Neural progenitor cell (in vitro differentiated cells): ENCODE data around the gene DHRS1. TPM values are rescaled to one million over a fixed set of nuclear protein-coding genes. Genes with fewer than 3 reads are reported as not detected.

Experiments used
- DNase-seq: peaks from one replicate; pipeline ENCODE4 v3.0.0-alpha.2; 2016; ENCODE audit warnings: low spot score
- H2AFZ ChIP-seq: fragments of 200-600 bp; sonication (generic); replicated peaks from 2 replicates; pipeline ENCODE4 v1.6.1; 2016; ENCODE audit warnings: antibody characterized with exemption
- H3F3A ChIP-seq: fragments of 200-600 bp; sonication (generic); 2 replicates; pipeline ENCODE4 v1.6.1; 2016; ENCODE audit warnings: antibody characterized with exemption, low read depth
- H3K27ac ChIP-seq: fragments of 200-600 bp; sonication (generic); 2 replicates; pipeline ENCODE4 v1.5.1; 2016; ENCODE audit warnings: mild to moderate bottlenecking
- H3K27me3 ChIP-seq: fragments of 200-600 bp; sonication (generic); 2 replicates; pipeline ENCODE4 v1.6.1; 2016; ENCODE audit warnings: mild to moderate bottlenecking, moderate library complexity
- H3K36me3 ChIP-seq: fragments of 200-600 bp; sonication (generic); 2 replicates; pipeline ENCODE4 v1.5.1; 2016
- H3K4me1 ChIP-seq: fragments of 200-600 bp; sonication (generic); 2 replicates; pipeline ENCODE4 v1.6.1; 2016; ENCODE audit warnings: mixed run types
- H3K4me2 ChIP-seq: fragments of 200-600 bp; sonication (generic); 2 replicates; pipeline ENCODE4 v1.6.1; 2016
- H3K4me3 ChIP-seq: fragments of 200-600 bp; sonication (generic); 2 replicates; pipeline ENCODE4 v1.5.1; 2016
- H3K79me2 ChIP-seq: fragments of 200-600 bp; sonication (generic); 2 replicates; pipeline ENCODE4 v1.6.1; 2016; ENCODE audit warnings: low read depth
- H3K9ac ChIP-seq: fragments of 200-600 bp; sonication (generic); 2 replicates; pipeline ENCODE4 v1.6.1; 2016
- H3K9me3 ChIP-seq: fragments of 200-600 bp; sonication (generic); 2 replicates; pipeline ENCODE4 v1.5.1; 2016; ENCODE audit warnings: low read depth
- H4K20me1 ChIP-seq: fragments of 200-600 bp; sonication (generic); 2 replicates; pipeline ENCODE4 v1.6.1; 2016; ENCODE audit warnings: low read depth
- H3K27ac Mint-ChIP-seq: 3 replicates; pipeline ENCODE4 v1.8.0; 2021; ENCODE audit warnings: mixed read lengths
- H3K27me3 Mint-ChIP-seq: 2 replicates; pipeline ENCODE4 v1.8.0; 2022; ENCODE audit warnings: low read depth, mild to moderate bottlenecking, inconsistent platforms, moderate library complexity, mixed read lengths; ENCODE audit not compliant: insufficient read depth
- H3K36me3 Mint-ChIP-seq: 3 replicates; pipeline ENCODE4 v1.8.0; 2021; ENCODE audit warnings: mixed read lengths
- H3K4me1 Mint-ChIP-seq: 3 replicates; pipeline ENCODE4 v1.8.0; 2021; ENCODE audit warnings: mixed read lengths
- H3K4me3 Mint-ChIP-seq: 3 replicates; pipeline ENCODE4 v1.8.0; 2021; ENCODE audit warnings: mild to moderate bottlenecking, moderate library complexity, mixed read lengths
- H3K9me3 Mint-ChIP-seq: 3 replicates; pipeline ENCODE4 v1.8.0; 2020; ENCODE audit warnings: mixed read lengths
- EZH2 ChIP-seq: fragments of 200-600 bp; sonication (generic); IDR thresholded peaks from 2 replicates; pipeline ENCODE4 v1.6.1; 2017; ENCODE audit warnings: antibody characterized with exemption, mild to moderate bottlenecking, moderate library complexity
- EZH2phosphoT487 ChIP-seq: fragments of 200-600 bp; sonication (generic); IDR thresholded peaks from 2 replicates; pipeline ENCODE4 v1.6.1; 2017; ENCODE audit warnings: antibody characterized with exemption
- total RNA-seq: library from RNA; depleted of rRNA; stranded (reverse); fragments of >200 nt; gene quantifications from 2 replicates; pipeline ENCODE4 v1.2.3, GENCODE V29; 2015; ENCODE audit warnings: low replicate concordance
- TF ChIP-seq, protein P1 (sequence below): fragments of 200-600 bp; sonication (generic); IDR thresholded peaks from 2 replicates; pipeline ENCODE4 v1.5.1; 2017; ENCODE audit warnings: antibody characterized with exemption, mild to moderate bottlenecking

DHRS1 gene
- total RNA-seq, 1 donor from 2014 or later = 19.7 TPM

DNA sequence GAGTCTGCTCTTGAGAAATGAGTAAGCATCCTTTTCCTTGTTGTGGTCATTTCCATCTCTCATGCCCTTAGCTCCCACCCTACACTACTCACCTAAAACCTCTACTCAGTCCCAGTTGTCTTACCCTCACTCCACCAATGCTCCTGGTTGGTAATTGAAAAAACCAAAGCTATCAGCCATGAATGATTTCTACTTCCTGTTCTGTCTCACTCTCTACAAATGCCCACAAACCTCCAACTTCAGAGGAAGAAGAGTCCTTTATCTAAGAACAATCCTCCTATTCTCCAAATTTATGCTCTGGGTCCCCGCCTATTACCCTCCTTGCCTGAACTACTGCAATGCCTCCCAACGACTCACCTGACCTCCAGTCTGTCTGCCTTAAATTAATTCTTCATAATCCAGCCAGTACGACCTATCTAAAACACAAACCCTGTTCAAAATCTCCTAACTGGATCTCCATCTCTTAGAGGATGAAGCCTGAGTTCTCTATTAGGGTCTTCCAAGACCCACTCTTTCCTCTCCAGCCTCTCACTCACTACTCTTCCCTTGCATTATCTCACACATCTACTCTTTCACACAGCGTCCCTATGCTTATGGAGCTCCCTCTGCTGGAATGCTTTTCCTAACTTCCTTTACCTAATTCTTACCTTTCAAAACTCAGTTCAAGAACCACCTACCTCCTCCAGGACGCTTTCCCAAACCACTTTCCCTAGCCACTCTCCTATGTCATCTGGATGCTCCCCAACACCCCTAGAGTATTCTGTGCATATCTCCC lies 2.2 kb downstream of the DHRS1 start:
- peak overlapping the region; percentile 67 for H3K4me3 Mint-ChIP-seq
- peaks cover 2% of the 10 kb centered on the region for H3K27me3 Mint-ChIP-seq
- Histone ChIP-seq H3K9me3 (no peaks in the 10 kb centered on the region), H3K4me2 (no peak overlapping the region), H3K79me2 (peaks cover 17% of the 10 kb centered on the region), H2AFZ (no peak overlapping the region), H3K36me3 (no peaks in the 10 kb centered on the region), H3F3A (peaks cover 12% of the 10 kb centered on the region), H3K4me3 (no peak overlapping the region), H3K9ac (no peak overlapping the region), H3K27me3 (no peaks in the 10 kb centered on the region), H4K20me1 (no peaks in the 10 kb centered on the region), H3K27ac (no peak overlapping the region), H3K4me1 (peaks cover 16% of the 10 kb centered on the region)
- peak; percentile 59 for DNase-seq
- H3K4me1 Mint-ChIP-seq = peaks cover 25% of the 10 kb centered on the region
- H3K9me3 Mint-ChIP-seq = no peaks in the 10 kb centered on the region
- peaks cover 5% of the 10 kb centered on the region for H3K36me3 Mint-ChIP-seq
- no peak for TF ChIP-seq EZH2phosphoT487
- TF ChIP-seq, protein P1, sequence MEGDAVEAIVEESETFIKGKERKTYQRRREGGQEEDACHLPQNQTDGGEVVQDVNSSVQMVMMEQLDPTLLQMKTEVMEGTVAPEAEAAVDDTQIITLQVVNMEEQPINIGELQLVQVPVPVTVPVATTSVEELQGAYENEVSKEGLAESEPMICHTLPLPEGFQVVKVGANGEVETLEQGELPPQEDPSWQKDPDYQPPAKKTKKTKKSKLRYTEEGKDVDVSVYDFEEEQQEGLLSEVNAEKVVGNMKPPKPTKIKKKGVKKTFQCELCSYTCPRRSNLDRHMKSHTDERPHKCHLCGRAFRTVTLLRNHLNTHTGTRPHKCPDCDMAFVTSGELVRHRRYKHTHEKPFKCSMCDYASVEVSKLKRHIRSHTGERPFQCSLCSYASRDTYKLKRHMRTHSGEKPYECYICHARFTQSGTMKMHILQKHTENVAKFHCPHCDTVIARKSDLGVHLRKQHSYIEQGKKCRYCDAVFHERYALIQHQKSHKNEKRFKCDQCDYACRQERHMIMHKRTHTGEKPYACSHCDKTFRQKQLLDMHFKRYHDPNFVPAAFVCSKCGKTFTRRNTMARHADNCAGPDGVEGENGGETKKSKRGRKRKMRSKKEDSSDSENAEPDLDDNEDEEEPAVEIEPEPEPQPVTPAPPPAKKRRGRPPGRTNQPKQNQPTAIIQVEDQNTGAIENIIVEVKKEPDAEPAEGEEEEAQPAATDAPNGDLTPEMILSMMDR = peak; percentile 55
- H3K27ac Mint-ChIP-seq = no peak overlapping the region

DNA sequence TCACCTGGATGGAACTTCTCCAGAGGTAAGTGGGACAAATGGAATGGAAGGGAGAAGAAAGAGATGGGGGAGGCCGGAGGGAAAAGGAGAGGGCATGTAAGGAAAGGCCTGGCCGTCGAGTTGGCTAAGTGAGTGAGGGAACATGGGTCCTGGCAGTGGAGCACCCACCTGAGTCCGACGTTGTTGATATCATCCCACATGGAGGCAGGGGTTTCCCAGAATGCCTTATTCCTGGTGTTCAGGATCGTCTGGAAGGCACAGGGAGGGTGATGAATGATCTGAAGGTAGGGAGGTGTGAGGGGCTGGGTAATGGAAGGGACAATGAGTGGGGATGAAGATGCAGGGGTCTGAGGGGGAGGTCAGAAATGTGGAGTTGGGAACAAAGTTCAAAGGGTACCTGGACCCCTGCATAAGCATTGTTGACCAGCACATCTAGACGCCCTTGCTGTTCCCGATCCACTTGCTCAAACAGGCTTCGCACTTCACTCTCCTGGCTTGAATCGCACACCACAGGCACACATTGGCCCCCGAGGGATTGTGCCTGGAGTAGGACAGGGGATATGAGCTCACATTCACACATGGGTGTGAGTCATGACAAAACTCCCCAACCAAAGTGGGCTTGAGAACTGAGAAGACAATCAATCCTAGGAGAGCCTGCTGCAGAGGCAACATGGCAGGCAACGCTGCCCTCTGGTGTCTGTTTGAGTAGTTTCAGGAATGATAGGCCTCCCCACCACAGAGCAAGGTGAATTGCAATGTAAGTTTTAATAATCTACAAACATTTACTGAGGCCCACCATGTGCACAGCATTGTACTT lies 3.0 kb downstream of the DHRS1 start:
- H3K27ac ChIP-seq = no peak overlapping the region
- no peak overlapping the region for H3K4me3 ChIP-seq
- H3K36me3 Mint-ChIP-seq = peaks cover 2% of the 10 kb centered on the region
- no peaks in the 10 kb centered on the region for H3K9me3 ChIP-seq
- DNase-seq = peak; percentile 75
- no peak overlapping the region for H3K4me2 ChIP-seq
- no peaks in the 10 kb centered on the region for H3K27me3 ChIP-seq
- H3K9ac ChIP-seq = no peak overlapping the region
- peak overlapping the region; percentile 8 for H3K4me3 Mint-ChIP-seq
- TF ChIP-seq, protein P1 = peak; percentile 77
- TF ChIP-seq EZH2phosphoT487 (no peak), EZH2 (no peak)
- H2AFZ ChIP-seq = no peak overlapping the region
- H3K27ac Mint-ChIP-seq = no peak overlapping the region
- peaks cover 25% of the 10 kb centered on the region for H3K4me1 Mint-ChIP-seq
- peaks cover 2% of the 10 kb centered on the region for H3K27me3 Mint-ChIP-seq
- H3K36me3 ChIP-seq = no peaks in the 10 kb centered on the region
- H4K20me1 ChIP-seq = no peaks in the 10 kb centered on the region
- H3K4me1 ChIP-seq = peaks cover 16% of the 10 kb centered on the region
- H3K9me3 Mint-ChIP-seq = no peaks in the 10 kb centered on the region
- H3K79me2 ChIP-seq = peaks cover 17% of the 10 kb centered on the region
- peaks cover 12% of the 10 kb centered on the region for H3F3A ChIP-seq

DNA sequence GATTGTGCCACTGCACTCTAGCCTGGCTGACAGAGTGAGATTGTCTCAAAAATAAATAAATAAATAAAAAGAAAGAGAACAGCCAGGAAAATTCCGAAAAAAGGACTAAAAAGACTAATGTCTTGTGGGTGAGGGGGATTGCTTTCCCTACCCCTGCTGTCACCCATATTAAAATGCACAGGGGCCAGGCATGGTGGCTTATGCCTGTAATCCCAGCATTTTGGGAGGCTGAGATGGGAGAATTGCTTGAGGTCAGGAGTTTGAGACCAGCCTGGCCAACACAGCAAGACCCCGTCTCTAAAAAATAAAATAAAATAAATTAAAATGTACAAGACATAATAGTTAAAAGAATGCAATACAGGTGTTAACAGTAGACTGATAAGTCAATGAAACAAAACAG lies 6.1 kb downstream of the DHRS1 start:
- Histone ChIP-seq H3F3A (peaks cover 8% of the 10 kb centered on the region), H3K27ac (no peak overlapping the region), H3K4me2 (no peak overlapping the region), H3K27me3 (no peaks in the 10 kb centered on the region), H3K9me3 (no peaks in the 10 kb centered on the region), H3K79me2 (no peaks in the 10 kb centered on the region), H3K4me3 (no peak overlapping the region), H3K9ac (no peak overlapping the region), H4K20me1 (no peaks in the 10 kb centered on the region), H2AFZ (no peak overlapping the region), H3K4me1 (peaks cover under 1% of the 10 kb centered on the region), H3K36me3 (no peaks in the 10 kb centered on the region)
- peaks cover 7% of the 10 kb centered on the region for H3K36me3 Mint-ChIP-seq
- H3K27ac Mint-ChIP-seq = no peak overlapping the region
- H3K27me3 Mint-ChIP-seq = no peaks in the 10 kb centered on the region
- no peak overlapping the region for H3K4me3 Mint-ChIP-seq
- DNase-seq = no peak
- no peaks in the 10 kb centered on the region for H3K9me3 Mint-ChIP-seq
- TF ChIP-seq, protein P1 = no peak
- TF ChIP-seq EZH2phosphoT487 = no peak
- TF ChIP-seq EZH2 = no peak
- H3K4me1 Mint-ChIP-seq = peaks cover 6% of the 10 kb centered on the region
